ENCODE measurements around the gene LRRD1.

- TF ChIP-seq KAT7 (CRISPR knock-in tag; IDR thresholded peaks at IDR 0.05; ENCODE audit: borderline replicate concordance) (no peak), USF2 (CRISPR knock-in tag; IDR thresholded peaks at IDR 0.05) (no peak), ETV6 (CRISPR knock-in tag; IDR thresholded peaks at IDR 0.05) (no peak), FOXP1 (CRISPR knock-in tag; IDR thresholded peaks at IDR 0.05; ENCODE audit: borderline replicate concordance) (no peak), CREB1 (CRISPR knock-in tag; IDR thresholded peaks at IDR 0.05) (no peak), GTF2I (CRISPR knock-in tag; conservative IDR thresholded peaks at IDR 0.05) (no peak), ZNF671 (CRISPR knock-in tag; IDR thresholded peaks at IDR 0.05) (no peak)
These were observed 29.2 kb downstream of the LRRD1 start for GRCh38 chr7:92149736-92150239.
